ENCODE measurements around the gene SEPHS2. TPM values are rescaled to one million over a fixed set of nuclear protein-coding genes. Genes with fewer than 3 reads are reported as not detected.

The SEPHS2 gene
- polyA plus RNA-seq, 3 donors = 25.0 to 45.0 (median 38.6) TPM

GRCh38 chr16:30444231-30445148, 1.2 kb downstream of the SEPHS2 start:
- H3K27ac ChIP-seq (ENCODE audit: low read depth, low read length) = no peak overlapping the region
- WGBS, 3 donors = 86 to 93% (median 90%) methylated on average over 29 of the region's 29 CpGs

GRCh38 chr16:30443631-30444030, 2.0 kb downstream of the SEPHS2 start:
- no peak overlapping the region for H3K27ac ChIP-seq (ENCODE audit: low read depth, low read length)
- 48 to 89% (median 78%) methylated on average over 2 of the region's 2 CpGs for WGBS, 3 donors

DNA sequence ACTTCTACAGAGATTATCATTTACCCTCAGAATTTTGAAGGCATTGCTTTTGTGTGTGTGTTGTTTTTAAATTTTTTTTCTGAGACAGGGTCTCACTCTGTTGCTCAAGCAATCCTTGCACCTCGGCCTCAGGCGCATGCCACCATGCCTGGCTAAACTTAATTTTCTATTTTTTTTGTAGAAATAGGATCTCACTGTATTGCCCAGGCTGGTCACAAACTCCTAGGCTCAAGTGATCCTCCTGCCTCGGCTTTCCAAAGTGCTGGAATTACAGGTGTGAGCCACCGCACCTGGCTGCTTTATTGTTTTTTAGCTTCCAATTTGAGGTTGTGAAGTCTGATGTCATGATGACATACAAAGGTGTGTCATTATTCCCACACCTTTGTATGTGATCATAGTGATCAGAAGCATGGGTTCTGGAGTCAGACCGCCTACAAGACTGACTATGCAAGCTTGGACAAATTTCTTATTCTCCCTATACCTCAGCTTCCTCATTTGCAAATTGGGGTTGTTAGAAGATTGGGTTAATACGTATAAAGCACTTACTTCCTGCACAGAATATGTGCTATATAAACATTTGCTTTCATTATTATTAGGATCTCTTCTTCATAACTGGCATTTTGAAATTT, 5.8 kb downstream of the SEPHS2 start:
- no peak overlapping the region for H3K27ac ChIP-seq (ENCODE audit: low read depth, low read length)
- 78 to 87% (median 80%) methylated on average over 6 of the region's 6 CpGs for WGBS, 3 donors

DNA sequence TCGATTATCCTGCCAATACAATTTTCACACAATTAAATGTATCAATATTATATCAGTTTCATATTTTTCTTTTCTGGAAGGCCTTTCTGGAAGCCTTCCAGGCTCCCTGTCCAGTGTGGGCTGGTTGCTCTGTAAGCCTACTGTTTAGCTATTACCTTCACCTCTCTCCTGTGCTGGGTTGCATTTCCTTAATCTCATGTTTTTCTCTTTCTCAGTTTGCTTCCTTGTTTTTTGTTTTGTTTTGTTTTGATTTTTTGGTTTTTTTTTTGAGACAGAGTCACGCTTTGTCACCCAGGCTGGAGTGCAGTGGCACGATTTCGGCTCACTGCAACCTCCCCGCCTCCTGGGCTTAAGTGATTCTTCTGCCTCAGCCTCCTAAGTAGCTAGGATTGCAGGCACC, 6.8 kb downstream of the SEPHS2 start:
- 89 to 94% (median 94%) methylated on average over 5 of the region's 5 CpGs for WGBS, 3 donors
- no peak overlapping the region for H3K27ac ChIP-seq (ENCODE audit: low read depth, low read length)

DNA sequence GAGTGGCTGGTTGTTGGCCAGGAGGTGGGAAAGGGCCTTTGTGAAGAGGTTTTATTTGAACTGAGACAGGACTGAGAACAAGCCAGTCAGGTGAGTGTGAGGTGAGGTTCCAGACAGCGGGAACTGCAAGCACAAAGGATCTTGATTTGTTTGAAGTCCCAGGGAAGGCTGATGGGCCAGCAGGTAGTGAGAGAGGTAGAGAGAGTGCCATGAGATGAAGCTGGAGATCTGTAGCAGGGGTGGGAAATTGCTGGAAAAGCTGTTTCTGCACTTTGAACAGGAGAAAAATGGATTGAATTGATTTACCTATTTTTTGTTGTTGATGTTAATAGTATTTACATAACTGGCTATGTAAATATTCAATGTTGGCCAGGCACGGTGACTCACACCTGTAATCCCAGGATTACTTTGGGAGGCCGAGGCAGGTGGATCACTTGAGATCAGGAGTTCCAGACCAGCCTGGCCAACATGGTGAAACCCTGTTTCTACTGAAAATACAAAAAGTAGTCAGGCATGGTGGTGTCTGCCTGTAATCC, 8.1 kb downstream of the SEPHS2 start:
- 38 to 82% (median 74%) methylated on average over 3 of the region's 3 CpGs for WGBS, 3 donors

GRCh38 chr16:30434852-30435251, 10.8 kb downstream of the SEPHS2 start:
- no peak overlapping the region for H3K27ac ChIP-seq (ENCODE audit: low read depth, low read length)
- WGBS, 3 donors = 64 to 75% (median 73%) methylated on average over 4 of the region's 4 CpGs

More for the DNA sequence above, 8.1 kb downstream of the SEPHS2 start:
- H3K27ac ChIP-seq (ENCODE audit: low read depth, low read length) = no peak overlapping the region

- no peak overlapping the region for H3K27ac ChIP-seq (ENCODE audit: low read depth, low read length)
- WGBS, 3 donors = 50 to 59% (median 53%) methylated on average over 19 of the region's 19 CpGs
Observed at GRCh38 chr16:30430428-30430970, 15.2 kb downstream of the SEPHS2 start.

GRCh38 chr16:30429678-30430427, 15.8 kb downstream of the SEPHS2 start, which contains the start of gene DCTPP1:
TSS of gene DCTPP1 (minus strand) at chr16:30430030. CDS start at chr16:30429980, 50 bp downstream.
- WGBS, 3 donors = 0 to 1% (median 1%) methylated on average over 47 to 49 of the region's 49 CpGs
- H3K27ac ChIP-seq (ENCODE audit: low read depth, low read length) = no peak within 1 kb of the TSS

GRCh38 chr16:30429418-30429677, 16.3 kb downstream of the SEPHS2 start:
- whole genome bisulfite sequencing, 3 donors = 0 to 2% (median 2%) methylated on average over 11 of the region's 11 CpGs
- no peak overlapping the region for H3K27ac ChIP-seq (ENCODE audit: low read depth, low read length)

DNA sequence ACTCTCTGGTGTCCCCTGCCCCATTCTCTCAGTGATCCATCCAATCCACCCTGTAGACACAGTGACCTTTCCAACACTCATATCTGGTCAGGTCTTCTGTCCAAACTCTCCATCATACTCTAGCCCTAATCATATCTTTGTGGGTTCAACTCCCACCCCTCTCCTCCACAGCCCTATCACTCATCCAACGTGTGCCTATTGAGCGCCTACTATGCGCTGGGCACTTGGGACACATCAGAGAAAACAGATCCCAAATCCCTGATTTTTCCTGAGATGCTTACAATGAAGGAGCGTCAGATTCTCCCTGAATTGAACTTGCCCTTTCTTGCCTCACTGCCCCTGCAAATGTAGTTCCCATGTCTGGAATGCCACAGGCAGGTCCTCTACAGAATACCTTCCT, 17.6 kb downstream of the SEPHS2 start:
- 95% methylated on average over 4 of the region's 4 CpGs for WGBS, 3 donors
- H3K27ac ChIP-seq (ENCODE audit: low read depth, low read length) = no peak overlapping the region

DNA sequence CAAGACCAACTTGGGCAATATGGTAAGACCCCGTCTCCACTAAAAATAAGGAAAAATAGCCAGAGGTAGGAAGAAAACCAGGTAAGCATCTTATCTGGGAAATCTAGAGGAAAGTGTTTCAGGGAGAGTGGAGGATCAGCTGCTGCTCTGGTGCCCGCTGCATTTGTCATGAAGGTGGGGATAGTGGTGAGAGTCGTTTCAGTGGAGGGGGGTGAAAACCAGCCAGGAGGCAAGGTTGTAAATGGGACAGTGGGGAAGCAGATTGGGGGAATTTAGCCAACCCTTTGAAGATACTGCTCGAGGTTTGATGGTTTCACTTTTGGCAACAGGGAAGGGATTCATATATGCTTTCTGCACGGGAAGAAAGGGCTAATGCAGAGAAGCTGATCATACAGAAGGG, 24.7 kb downstream of the SEPHS2 start:
- WGBS, 3 donors = 76 to 86% (median 81%) methylated on average over 5 of the region's 5 CpGs

DNA sequence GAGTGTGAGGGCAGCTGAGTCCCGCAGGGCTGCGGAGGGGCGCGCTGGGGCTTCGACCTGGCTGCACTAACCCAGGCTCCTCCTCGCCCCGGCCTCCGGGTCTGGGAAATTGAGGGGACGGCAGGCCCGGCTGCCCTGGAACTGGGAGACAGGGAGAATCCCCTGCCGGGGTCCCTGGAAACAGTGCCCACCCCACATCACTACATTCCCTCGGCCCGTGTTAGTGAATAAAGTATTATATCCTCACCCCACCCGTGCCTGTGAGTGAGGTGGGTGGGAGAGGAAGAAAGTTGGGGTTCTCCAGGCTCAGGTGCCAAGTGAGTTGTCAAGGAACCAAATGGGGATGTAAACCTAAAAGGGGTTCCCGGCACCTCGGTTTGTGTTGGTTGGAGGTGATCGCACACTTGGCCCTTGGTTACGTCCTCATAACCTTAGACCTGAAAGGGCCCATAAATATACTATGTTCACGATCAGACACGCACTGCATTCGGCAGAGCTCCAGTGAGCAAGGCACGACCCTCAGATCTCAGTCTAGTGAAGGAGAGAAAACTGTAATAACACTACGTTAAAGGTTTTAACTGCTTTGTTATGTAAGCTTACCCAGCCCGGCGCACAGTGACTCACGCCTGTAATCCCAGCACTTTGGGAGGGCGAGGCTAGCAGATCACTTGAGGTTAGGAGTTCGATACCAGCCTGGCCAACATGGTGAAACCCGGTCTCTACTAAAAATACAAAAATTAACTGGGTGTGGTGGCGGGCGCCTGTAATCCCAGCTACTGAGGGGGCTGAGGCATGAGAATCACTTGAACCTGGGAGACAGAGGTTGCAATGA, 27.1 kb downstream of the SEPHS2 start:
- WGBS, 3 donors = 60 to 70% (median 70%) methylated on average over 31 of the region's 31 CpGs
- H3K27ac ChIP-seq (ENCODE audit: low read depth, low read length) = no peak overlapping the region

More for the DNA sequence above, 24.7 kb downstream of the SEPHS2 start:
- no peak overlapping the region for H3K27ac ChIP-seq (ENCODE audit: low read depth, low read length)

DNA sequence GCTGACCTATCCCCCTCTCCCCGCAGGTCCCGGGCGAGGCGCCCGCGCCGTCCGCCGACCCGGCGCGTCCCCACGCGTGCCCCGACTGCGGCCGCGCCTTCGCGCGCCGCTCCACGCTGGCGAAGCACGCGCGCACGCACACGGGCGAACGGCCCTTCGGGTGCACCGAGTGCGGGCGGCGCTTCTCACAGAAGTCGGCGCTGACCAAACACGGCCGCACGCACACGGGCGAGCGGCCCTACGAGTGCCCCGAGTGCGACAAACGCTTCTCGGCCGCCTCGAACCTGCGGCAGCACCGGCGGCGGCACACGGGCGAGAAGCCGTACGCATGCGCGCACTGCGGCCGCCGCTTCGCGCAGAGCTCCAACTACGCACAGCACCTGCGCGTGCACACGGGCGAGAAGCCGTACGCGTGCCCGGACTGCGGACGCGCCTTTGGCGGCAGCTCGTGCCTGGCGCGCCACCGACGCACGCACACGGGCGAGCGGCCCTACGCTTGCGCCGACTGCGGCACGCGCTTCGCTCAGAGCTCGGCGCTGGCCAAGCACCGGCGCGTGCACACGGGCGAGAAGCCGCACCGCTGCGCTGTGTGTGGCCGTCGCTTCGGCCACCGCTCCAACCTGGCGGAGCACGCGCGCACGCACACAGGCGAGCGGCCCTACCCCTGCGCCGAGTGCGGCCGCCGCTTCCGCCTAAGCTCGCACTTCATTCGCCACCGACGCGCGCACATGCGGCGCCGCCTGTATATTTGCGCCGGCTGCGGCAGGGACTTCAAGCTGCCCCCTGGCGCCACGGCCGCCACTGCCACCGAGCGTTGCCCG, 27.9 kb downstream of the SEPHS2 start:
- H3K27ac ChIP-seq (ENCODE audit: low read depth, low read length) = peak overlapping the region; percentile 43
- WGBS, 3 donors = 1% methylated on average over 108 to 140 of the region's 140 CpGs

DNA sequence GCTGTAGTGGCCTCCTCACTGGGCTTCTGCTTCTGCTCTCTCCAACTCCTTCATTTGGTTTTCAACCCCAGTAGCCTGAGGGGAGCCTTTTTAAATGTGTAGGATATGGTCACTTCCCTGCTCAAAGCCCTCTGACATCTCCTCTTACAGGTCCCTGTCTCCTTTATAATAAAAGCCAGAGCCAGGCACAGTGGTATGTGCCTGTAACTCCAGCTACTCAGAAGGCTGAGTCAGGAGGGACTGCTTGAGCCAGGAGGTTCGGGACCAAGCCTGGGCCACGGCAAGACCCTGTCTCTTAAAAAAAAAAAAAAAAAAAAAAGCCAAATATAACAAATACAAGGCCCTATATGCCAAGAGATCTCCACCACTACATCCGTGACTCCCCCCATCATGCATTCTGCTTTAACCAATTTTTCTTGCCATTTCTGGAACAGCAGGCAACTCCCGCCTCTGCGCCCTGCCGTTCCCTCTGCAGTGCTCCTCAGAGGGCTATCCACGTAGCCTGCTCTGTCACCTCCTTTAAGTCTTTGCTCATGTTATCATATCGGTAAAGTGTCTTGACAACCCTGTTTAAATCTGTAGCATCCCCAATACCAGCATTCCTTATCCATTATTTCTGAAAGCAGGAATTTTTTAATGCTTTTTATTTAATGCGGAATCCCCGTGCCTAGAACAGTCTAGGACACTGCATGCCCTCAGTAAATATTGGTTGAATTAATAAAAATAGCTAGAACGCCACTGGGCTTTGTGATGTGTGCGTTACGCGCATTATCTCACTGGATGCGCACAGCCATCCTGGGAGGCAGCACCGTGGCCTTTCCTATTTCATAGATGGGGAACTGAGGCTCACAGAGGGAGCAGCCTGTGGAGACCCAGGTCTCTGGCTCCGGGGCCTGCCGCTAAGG, 28.8 kb downstream of the SEPHS2 start:
- peak overlapping the region; percentile 43 for H3K27ac ChIP-seq (ENCODE audit: low read depth, low read length)
- 66 to 68% (median 66%) methylated on average over 16 to 18 of the region's 18 CpGs for WGBS, 3 donors

DNA sequence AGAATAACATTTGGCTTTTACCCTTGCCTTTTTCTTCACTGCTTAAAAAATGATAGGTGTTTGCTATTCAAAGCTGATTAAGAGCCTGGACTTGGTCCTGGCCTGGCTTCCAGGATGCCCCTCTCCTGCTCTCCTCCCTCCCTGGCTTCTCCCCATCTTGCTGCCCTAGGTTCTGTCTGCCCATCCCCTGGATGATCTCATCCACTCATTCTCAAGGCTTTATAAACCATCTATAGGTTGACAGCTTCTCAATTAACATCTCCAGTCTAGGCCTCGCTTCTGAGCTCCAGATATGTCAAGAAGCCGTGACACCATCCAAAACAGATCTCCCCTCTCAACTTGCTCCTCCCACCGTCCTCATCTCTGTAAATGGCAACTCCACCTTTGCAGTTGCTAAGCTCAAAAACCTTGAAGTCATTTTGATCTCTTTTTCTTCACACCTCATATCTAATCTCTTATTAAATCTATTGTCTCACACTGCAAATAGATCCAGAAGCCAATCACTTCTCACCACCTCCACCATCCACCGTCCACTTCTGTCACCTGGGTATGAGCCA, 29.5 kb downstream of the SEPHS2 start:
- WGBS, 3 donors = 86 to 98% (median 97%) methylated on average over 4 of the region's 4 CpGs
- no peak overlapping the region for H3K27ac ChIP-seq (ENCODE audit: low read depth, low read length)

- H3K27ac ChIP-seq (ENCODE audit: low read depth, low read length) = no peak overlapping the region
- WGBS, 3 donors = 54 to 92% (median 90%) methylated on average over 5 of the region's 5 CpGs
Observed at GRCh38 chr16:30414159-30414558, 31.5 kb downstream of the SEPHS2 start.
